Astrocyte of the cerebellum (primary cell): ENCODE data around the gene MON2.

Experiments
- DNase-seq: peaks from one replicate; pipeline ENCODE4 v3.0.0-alpha.2; 2011; ENCODE audit warnings: low read depth
- H3K4me3 ChIP-seq: 2 replicates; pipeline ENCODE4 v1.5.1; 2011; ENCODE audit warnings: mild to moderate bottlenecking, low read depth, low read length, moderate library complexity
- CTCF ChIP-seq: IDR thresholded peaks from 2 replicates; pipeline ENCODE4 v1.5.1; 2012; ENCODE audit warnings: low read length, low read depth, moderate library complexity, mild to moderate bottlenecking; ENCODE audit errors: missing control alignments
- in situ Hi-C: cut with HindIII; loops from 2 replicates; pipeline ENCODE4 v1.10.0; 2017; ENCODE audit warnings: low sequenced_read_pairs

MON2 gene

GRCh38 chr12:62603061-62603810, 136.6 kb downstream of the MON2 start:
- peak; percentile 51 for TF ChIP-seq CTCF
- peak; percentile 77 for DNase-seq
- in situ Hi-C loops, result loop anchor here (10.0 to 25.0 kb wide), 3 partner anchors 102 to 459 kb away; no protein-coding TSS in a partner anchor
- H3K4me3 ChIP-seq, result peak overlapping the region; percentile 81

GRCh38 chr12:62603811-62604098, 137.1 kb downstream of the MON2 start:
- DNase-seq, result no peak
- in situ Hi-C loops, result loop anchor here (10.0 to 25.0 kb wide), 3 partner anchors 101 to 459 kb away; no protein-coding TSS in a partner anchor

GRCh38 chr12:62604373-62604772, 137.7 kb downstream of the MON2 start:
- DNase-seq, result no peak
- no peak for TF ChIP-seq CTCF
- H3K4me3 ChIP-seq, result peak overlapping the region; percentile 81
- in situ Hi-C loops, result loop anchor here (10.0 to 25.0 kb wide), 3 partner anchors 100 to 458 kb away; no protein-coding TSS in a partner anchor

More at GRCh38 chr12:62603811-62604098, 137.1 kb downstream of the MON2 start:
- TF ChIP-seq CTCF, result no peak
- H3K4me3 ChIP-seq, result peak overlapping the region; percentile 81

GRCh38 chr12:62604871-62605270, 138.2 kb downstream of the MON2 start:
- no peak for TF ChIP-seq CTCF
- no peak for DNase-seq
- in situ Hi-C loops, result loop anchor here (10.0 to 25.0 kb wide), 3 partner anchors 100 to 457 kb away; no protein-coding TSS in a partner anchor
- peak overlapping the region; percentile 81 for H3K4me3 ChIP-seq

- no peak for TF ChIP-seq CTCF
- in situ Hi-C loops, result loop anchor here (10.0 to 25.0 kb wide), 3 partner anchors 99 to 456 kb away; no protein-coding TSS in a partner anchor
- no peak for DNase-seq
- H3K4me3 ChIP-seq, result peak overlapping the region; percentile 81
Observed at GRCh38 chr12:62605981-62606380, 139.4 kb downstream of the MON2 start.

- in situ Hi-C loops, result loop anchor here (10.0 to 25.0 kb wide), 3 partner anchors 98 to 456 kb away; no protein-coding TSS in a partner anchor
- DNase-seq, result no peak
- TF ChIP-seq CTCF, result no peak
- no peak overlapping the region for H3K4me3 ChIP-seq
Observed at GRCh38 chr12:62606654-62607053, 140.0 kb downstream of the MON2 start.
